DND-41 (cell line): Measurements from ENCODE around the gene APPBP2.

ENCODE experiments used
- ATAC-seq: fragments of 200-7000 bp; cut with Tn5 transposase; 3 replicates; pipeline ENCODE4 v1.9.1; 2021; ENCODE audit warnings: low read depth; ENCODE audit not compliant: insufficient read depth
- DNase-seq: peaks from one replicate; pipeline ENCODE4 v3.0.0-alpha.2; 2020
- H2AFZ ChIP-seq: 2 replicates; pipeline ENCODE4 v1.6.0; 2012; ENCODE audit warnings: low read depth, low read length
- H3K27ac ChIP-seq: 2 replicates; pipeline ENCODE4 v1.5.1; 2012; ENCODE audit warnings: low read length, inconsistent platforms
- H3K27me3 ChIP-seq: fragments of 200-600 bp; sonication (generic); 2 replicates; pipeline ENCODE4 v1.6.0; 2012; ENCODE audit warnings: low read length, mild to moderate bottlenecking, inconsistent platforms; ENCODE audit not compliant: insufficient read depth, poor library complexity
- H3K36me3 ChIP-seq: 2 replicates; pipeline ENCODE4 v1.5.1; 2012; ENCODE audit warnings: low read length, inconsistent platforms; ENCODE audit not compliant: insufficient read depth
- H3K4me1 ChIP-seq: 2 replicates; pipeline ENCODE4 v1.5.1; 2012; ENCODE audit warnings: mild to moderate bottlenecking, low read length; ENCODE audit not compliant: insufficient read depth
- H3K4me2 ChIP-seq: 2 replicates; pipeline ENCODE4 v1.6.0; 2012; ENCODE audit warnings: mild to moderate bottlenecking, moderate library complexity, low read length, inconsistent platforms; ENCODE audit not compliant: insufficient read depth
- H3K4me3 ChIP-seq, 2 experiments: fragments of 200-600 bp in 1 of 2; shearing (Covaris generic) in 1 of 2; 2 replicates each; pipeline ENCODE4 v1.5.1; 2012 to 2016; ENCODE audit warnings: inconsistent platforms in 2 of 2, low read length in 2 of 2, mild to moderate bottlenecking in 2 of 2, low read depth in 1 of 2, moderate library complexity in 1 of 2
- H3K79me2 ChIP-seq: 2 replicates; pipeline ENCODE4 v1.6.0; 2012; ENCODE audit warnings: low read length, inconsistent platforms; ENCODE audit not compliant: insufficient read depth
- H3K9ac ChIP-seq: 2 replicates; pipeline ENCODE4 v1.6.0; 2012; ENCODE audit warnings: low read depth, mild to moderate bottlenecking, inconsistent platforms, low read length, moderate library complexity
- H3K9me3 ChIP-seq: 2 replicates; pipeline ENCODE4 v1.5.1; 2012; ENCODE audit warnings: low read length, moderate library complexity, mild to moderate bottlenecking, inconsistent platforms; ENCODE audit not compliant: insufficient read depth, severe bottlenecking
- H4K20me1 ChIP-seq: 2 replicates; pipeline ENCODE4 v1.6.0; 2012; ENCODE audit warnings: low read length; ENCODE audit not compliant: insufficient read depth
- CTCF ChIP-seq: IDR thresholded peaks from 2 replicates; pipeline ENCODE4 v1.5.1; 2012; ENCODE audit warnings: borderline replicate concordance, low read length, moderate library complexity, mild to moderate bottlenecking; ENCODE audit not compliant: poor library complexity, severe bottlenecking; ENCODE audit errors: extremely low read depth
- EZH2 ChIP-seq: IDR thresholded peaks from 3 replicates; pipeline ENCODE4 v1.6.1; 2012; ENCODE audit warnings: borderline replicate concordance, low read depth, mild to moderate bottlenecking, moderate library complexity, low read length, inconsistent platforms; ENCODE audit not compliant: severe bottlenecking

Gene APPBP2

GRCh38 chr17:60508384-60508980, 17.6 kb downstream of the APPBP2 start:
- Histone ChIP-seq H4K20me1 (peaks cover 12% of the 10 kb centered on the region), H3K79me2 (peaks cover 76% of the 10 kb centered on the region), H3K9me3 (no peaks in the 10 kb centered on the region), H3K27ac (no peak overlapping the region), H2AFZ (no peak overlapping the region), H3K4me3 (no peak overlapping the region), H3K9ac (no peak overlapping the region; the same call in 1 of the 2 replicates), H3K27me3 (no peaks in the 10 kb centered on the region), H3K4me1 (no peaks in the 10 kb centered on the region), H3K36me3 (peaks cover 11% of the 10 kb centered on the region), H3K4me2 (no peak overlapping the region)
- ATAC-seq (no peak), DNase-seq (no peak)
- TF ChIP-seq CTCF (no peak), EZH2 (no peak)

GRCh38 chr17:60506312-60506711, 19.7 kb downstream of the APPBP2 start:
- H2AFZ ChIP-seq: no peak overlapping the region
- H3K4me1 ChIP-seq: no peaks in the 10 kb centered on the region
- DNase-seq (no peak), ATAC-seq (no peak)
- H3K27ac ChIP-seq: no peak overlapping the region
- TF ChIP-seq EZH2 (no peak), CTCF (no peak)
- H3K9ac ChIP-seq: no peak overlapping the region
- H3K79me2 ChIP-seq: peaks cover 84% of the 10 kb centered on the region
- H3K4me3 ChIP-seq: no peak overlapping the region
- peaks cover 4% of the 10 kb centered on the region; the same call in 1 of the 2 replicates for H3K36me3 ChIP-seq
- no peak overlapping the region for H3K4me2 ChIP-seq
- H3K9me3 ChIP-seq: no peaks in the 10 kb centered on the region
- peaks cover 12% of the 10 kb centered on the region for H4K20me1 ChIP-seq
- H3K27me3 ChIP-seq: no peaks in the 10 kb centered on the region

- Histone ChIP-seq H3K9me3 (no peaks in the 10 kb centered on the region), H3K4me2 (no peak overlapping the region), H3K9ac (no peak overlapping the region), H3K27ac (no peak overlapping the region), H3K4me3 (no peak overlapping the region), H3K79me2 (peaks cover 60% of the 10 kb centered on the region), H3K4me1 (no peaks in the 10 kb centered on the region), H3K27me3 (no peaks in the 10 kb centered on the region), H2AFZ (no peak overlapping the region), H3K36me3 (peaks cover 25% of the 10 kb centered on the region), H4K20me1 (peaks cover 9% of the 10 kb centered on the region)
- DNase-seq (no peak), ATAC-seq (no peak)
- TF ChIP-seq EZH2: no peak
- TF ChIP-seq CTCF: no peak
Observed at GRCh38 chr17:60502145-60502544, 23.9 kb downstream of the APPBP2 start.
